Gastroesophageal sphincter (tissue), 3 donors: Measurements from ENCODE around the gene RARRES1.

ENCODE experiments used
- CTCF ChIP-seq, 4 experiments: fragments of 200-600 bp in 2 of 4; fragments of 450-650 bp in 2 of 4; sonication (generic) in 1 of 4; IDR thresholded peaks; one replicate each; pipeline ENCODE4 v1.5.1; 2017 to 2019; ENCODE audit warnings: antibody characterized with exemption in 4 of 4, mild to moderate bottlenecking in 2 of 4, moderate library complexity in 2 of 4
- POLR2A ChIP-seq, 2 donors: fragments of 450-650 bp; IDR thresholded peaks; one replicate each; pipeline ENCODE4 v1.6.1; 2017; ENCODE audit warnings: antibody characterized with exemption in 2 of 2, mild to moderate bottlenecking in 2 of 2, moderate library complexity in 1 of 2

GRCh38 chr3:158728851-158729250 lies 3.4 kb downstream of the RARRES1 start:
- TF ChIP-seq POLR2A (IDR thresholded peaks at IDR 0.05) (no peak), CTCF (IDR thresholded peaks at IDR 0.05) (no peak)
